ENCODE results near the gene TRIOBP. TPM values are rescaled to one million over a fixed set of nuclear protein-coding genes. Genes with fewer than 3 reads are reported as not detected.

TRIOBP gene
- 46.4 and 47.5 TPM in 2 replicates for total RNA-seq (2012; rRNA removed)
- 65.5 and 69.8 TPM in 2 replicates for polyA plus RNA-seq (2012; rRNA removed)
- 66.8 and 79.6 TPM in 2 replicates for polyA plus RNA-seq (2012; cell fraction: cytosol; rRNA removed)
- 42.7 and 68.1 TPM in 2 replicates for polyA plus RNA-seq (2012; cell fraction: nucleus; rRNA removed; ENCODE audit: low replicate concordance)
- Bru-seq, nascent RNA: percentile 74 among the genes with signal in this experiment
- BruChase-seq, experiment 1, labeled RNA remaining after a 6-hour chase: percentile 85 among the genes with signal in this experiment
- percentile 83 among the genes with signal in this experiment for BruChase-seq, experiment 2, labeled RNA remaining after a 2-hour chase
- long read RNA-seq, transcript TRIOBP-205 (8 exons, 2,125 nt): minor isoform, 8 of 457 reads
- long read RNA-seq, transcript TRIOBP-203 (14 exons, 2,324 nt): major isoform, 277 of 457 reads
- long read RNA-seq, partial matches to known transcripts: 57 of 457 reads
- long read RNA-seq, other reads (novel, unspliced or antisense): 115 of 457 reads

DNA sequence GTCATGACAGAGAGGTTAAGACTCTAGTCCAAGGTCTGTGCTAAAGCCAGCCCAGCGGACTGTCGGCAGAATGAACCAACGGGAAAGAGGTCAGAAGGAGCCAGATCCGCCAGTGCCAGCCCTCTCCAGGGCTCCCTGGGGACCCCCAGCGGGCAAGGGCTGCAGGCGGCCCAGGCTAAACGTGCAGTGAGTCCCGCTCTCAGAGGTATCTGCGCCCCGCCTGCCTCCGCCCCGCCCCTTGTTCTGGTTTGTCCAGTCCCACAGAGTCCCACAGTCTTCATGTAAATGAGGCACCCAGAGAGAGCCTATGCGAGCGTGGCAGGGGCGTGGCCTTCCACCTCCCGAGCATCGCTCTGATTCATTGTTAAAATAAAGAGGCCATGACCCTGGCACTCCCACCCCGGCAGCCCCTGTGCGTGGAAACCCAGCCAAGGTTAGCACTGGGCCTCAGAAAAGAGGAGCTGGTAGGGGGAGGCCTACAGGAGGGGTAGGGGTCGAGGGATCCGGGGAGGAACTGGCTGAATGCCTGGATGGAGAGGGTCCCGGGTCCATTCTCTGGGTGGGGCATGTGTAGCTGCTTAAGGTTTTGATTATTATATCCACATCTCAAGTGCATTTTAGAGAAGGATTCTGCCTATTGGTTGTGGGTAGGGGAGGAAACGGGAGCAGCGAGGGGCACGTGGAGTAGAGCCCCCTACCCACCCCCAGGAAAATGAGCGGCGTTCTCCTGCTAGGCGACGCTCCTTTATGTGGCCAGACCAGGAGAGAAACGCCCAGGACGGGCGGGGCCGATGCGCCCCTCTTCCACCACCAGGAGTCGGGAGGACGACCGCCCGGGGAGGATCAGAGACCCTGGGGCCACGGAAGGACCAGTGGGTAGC, at the start of gene TRIOBP:
TSS of gene TRIOBP (plus strand) at position 392 of the 881 bp plus-strand sequence. CDS start 4,318 bp downstream, outside the sequence.
- ATAC-seq (ENCODE audit: low read depth): peak; percentile 100
- Histone ChIP-seq H2AFZ (replicated peaks; ENCODE audit: low read length, poor library complexity) (peak within 1 kb of the TSS; percentile 94), H3K27me3 (ENCODE audit: control insufficient read depth, insufficient read depth, low read length) (no peaks in the 10 kb centered on the region), H4K8ac (ENCODE audit: low read depth in 2 of 2, low read length in 2 of 2) (peak within 1 kb of the TSS; percentile 50 to 82; a peak in 3 of 4 replicates), H2AK9ac (replicated peaks; ENCODE audit: low read depth, low read length, poor library complexity) (peak within 1 kb of the TSS; percentile 95), H3K27ac (ENCODE audit: insufficient read depth, low read length) (no peak within 1 kb of the TSS), H3K9ac (ENCODE audit: low read depth, low read length) (peak within 1 kb of the TSS; percentile 40; the same call in 1 of the 2 replicates), H3K9me3 (ENCODE audit: control insufficient read depth, insufficient read depth, low read length) (no peaks in the 10 kb centered on the region), H2BK15ac (ENCODE audit: low read depth, low read length) (peak within 1 kb of the TSS; percentile 47; the same call in 1 of the 3 replicates), H3K4me1 (ENCODE audit: control insufficient read depth, insufficient read depth, low read length) (peaks cover 8% of the 10 kb centered on the region), H4K91ac (ENCODE audit: insufficient read depth, low read depth, low read length) (peak within 1 kb of the TSS; percentile 21; the same call in 1 of the 2 replicates), H3K4me3 (ENCODE audit: insufficient read depth, low read depth, low read length) (peak within 1 kb of the TSS; percentile 22; the same call in 1 of the 2 replicates), H2BK120ac (ENCODE audit: low read depth, low read length) (peak within 1 kb of the TSS; percentile 53; the same call in 1 of the 2 replicates), H2AK5ac (ENCODE audit: low read depth, low read length) (peak within 1 kb of the TSS; percentile 75), H3K9me1 (ENCODE audit: insufficient read depth, low read length) (peaks cover 15% of the 10 kb centered on the region; the same call in 1 of the 2 replicates), H3K79me1 (ENCODE audit: low read depth in 1 of 2, low read length in 2 of 2) (peaks cover 0 to 18% of the 10 kb centered on the region in 2 experiments; a peak in 2 of 4 replicates), H3K4ac (ENCODE audit: low read depth, low read length) (peak within 1 kb of the TSS; percentile 58), H4K20me1 (ENCODE audit: insufficient read depth, low read length) (no peaks in the 10 kb centered on the region), H3K23ac (ENCODE audit: low read depth, low read length) (peak within 1 kb of the TSS; percentile 72; the same call in 1 of the 2 replicates), H2BK20ac (ENCODE audit: low read depth, low read length) (peak within 1 kb of the TSS; percentile 3), H3K14ac (replicated peaks; ENCODE audit: low read depth, low read length) (peak within 1 kb of the TSS; percentile 88), H3K18ac (ENCODE audit: low read depth, low read length) (peak within 1 kb of the TSS; percentile 0; the same call in 1 of the 2 replicates), H4K5ac (ENCODE audit: low read depth, low read length) (no peak within 1 kb of the TSS; the same call in 1 of the 2 replicates), H2BK5ac (ENCODE audit: low read depth, low read length, poor library complexity, severe bottlenecking) (peak within 1 kb of the TSS; percentile 15), H3K36me3 (ENCODE audit: control insufficient read depth, insufficient read depth, low read length) (peaks cover 6% of the 10 kb centered on the region), H3K4me2 (ENCODE audit: low read depth, low read length) (peak within 1 kb of the TSS; percentile 38), H3K56ac (ENCODE audit: extremely low read depth, insufficient read depth, low read length) (no peak within 1 kb of the TSS)
- dilution Hi-C loops (cut with HindIII; ENCODE audit: low sequenced_read_pairs, unreplicated experiment): no loop called here
- peak; percentile 91 for DNase-seq
- ChIA-PET POLR2A (ENCODE audit: unreplicated experiment) (interaction anchor here (0.6 kb wide), 2 partner anchors 9 to 111 kb away, joined by 5 to 10 read pairs; no protein-coding TSS in a partner anchor), CTCF (interaction anchor here (0.7 kb wide), 1 partner anchor 54 kb away, joined by 3 read pairs; no protein-coding TSS in a partner anchor)
- in situ Hi-C loops (cut with MboI; ENCODE audit: low sequenced_read_pairs): no loop called here
- intact Hi-C loops (cut with micrococcal nuclease): loop anchor here (5.0 kb wide), 1 partner anchor 45 kb away; no protein-coding TSS in a partner anchor
- WGBS, 2 experiments (ENCODE audit: extremely low coverage in 2 of 2, insufficient read length in 1 of 2): no CpG with 5 or more reads among the region's 39 CpGs
- BruUV-seq (replicated peaks): no TSS peak
- TF ChIP-seq CEBPB (IDR thresholded peaks at IDR 0.05; ENCODE audit: low read depth, low read length) (no peak), MAZ (IDR thresholded peaks at IDR 0.05; ENCODE audit: borderline replicate concordance, low read depth, low read length) (peak; percentile 82), RFX5 (IDR thresholded peaks at IDR 0.05; ENCODE audit: low read depth, low read length) (no peak), RAD21 (IDR thresholded peaks at IDR 0.05; ENCODE audit: low read length) (peak; percentile 44), CHD1 (IDR thresholded peaks at IDR 0.05; ENCODE audit: low read depth, low read length) (no peak), POLR2A (IDR thresholded peaks at IDR 0.05; ENCODE audit: low read depth, low read length) (no peak), MXI1 (IDR thresholded peaks at IDR 0.05; ENCODE audit: borderline replicate concordance, low read depth, low read length) (no peak), CTCF (conservative IDR thresholded peaks at IDR 0.05; ENCODE audit: low read depth, low read length) (peak; percentile 53), FOS (IDR thresholded peaks at IDR 0.05; ENCODE audit: low read depth, low read length) (no peak), BHLHE40 (IDR thresholded peaks at IDR 0.05; ENCODE audit: low read depth, low read length) (peak; percentile 82), RCOR1 (IDR thresholded peaks at IDR 0.05; ENCODE audit: insufficient replicate concordance, low read length) (no peak)
- TF ChIP-seq, protein P1, sequence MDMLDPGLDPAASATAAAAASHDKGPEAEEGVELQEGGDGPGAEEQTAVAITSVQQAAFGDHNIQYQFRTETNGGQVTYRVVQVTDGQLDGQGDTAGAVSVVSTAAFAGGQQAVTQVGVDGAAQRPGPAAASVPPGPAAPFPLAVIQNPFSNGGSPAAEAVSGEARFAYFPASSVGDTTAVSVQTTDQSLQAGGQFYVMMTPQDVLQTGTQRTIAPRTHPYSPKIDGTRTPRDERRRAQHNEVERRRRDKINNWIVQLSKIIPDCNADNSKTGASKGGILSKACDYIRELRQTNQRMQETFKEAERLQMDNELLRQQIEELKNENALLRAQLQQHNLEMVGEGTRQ (IDR thresholded peaks at IDR 0.05; ENCODE audit: low read depth, low read length): no peak

Measured in IMR-90 (cell line).